ENCODE measurements around the gene OGG1. TPM values are rescaled to one million over a fixed set of nuclear protein-coding genes. Genes with fewer than 3 reads are reported as not detected.

The OGG1 gene
- 24.8 and 25.7 TPM in 2 replicates for total RNA-seq

DNA sequence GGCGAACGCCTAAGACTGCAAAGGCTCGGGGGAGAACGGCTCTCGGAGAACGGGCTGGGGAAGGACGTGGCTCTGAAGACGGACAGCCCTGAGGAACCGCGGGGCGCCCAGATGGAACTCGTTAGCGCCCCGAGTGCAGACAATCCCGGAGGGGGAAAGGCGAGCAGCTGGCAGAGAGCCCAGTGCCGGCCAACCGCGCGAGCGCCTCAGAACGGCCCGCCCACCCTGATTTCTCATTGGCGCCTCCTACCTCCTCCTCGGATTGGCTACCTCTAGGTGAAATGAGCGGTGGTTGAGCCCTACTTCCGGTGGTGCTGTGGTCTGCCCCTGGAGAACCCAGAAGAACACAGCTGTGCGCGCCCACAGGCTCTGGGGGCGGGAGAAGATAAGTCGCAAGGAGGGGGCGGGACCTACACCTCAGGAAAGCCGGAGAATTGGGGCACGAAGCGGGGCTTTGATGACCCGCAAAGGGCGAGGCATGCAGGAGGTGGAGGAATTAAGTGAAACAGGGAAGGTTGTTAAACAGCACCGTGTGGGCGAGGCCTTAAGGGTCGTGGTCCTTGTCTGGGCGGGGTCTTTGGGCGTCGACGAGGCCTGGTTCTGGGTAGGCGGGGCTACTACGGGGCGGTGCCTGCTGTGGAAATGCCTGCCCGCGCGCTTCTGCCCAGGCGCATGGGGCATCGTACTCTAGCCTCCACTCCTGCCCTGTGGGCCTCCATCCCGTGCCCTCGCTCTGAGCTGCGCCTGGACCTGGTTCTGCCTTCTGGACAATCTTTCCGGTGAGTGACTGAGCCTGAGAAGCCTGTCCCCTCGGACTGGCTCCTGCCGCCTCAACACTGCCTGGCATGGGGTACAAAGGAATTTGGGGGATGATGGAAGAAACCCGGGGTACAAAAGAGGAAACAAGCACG, at the start of gene OGG1:
Gene OGG1, plus strand, starts transcription at position 308 of the 911 bp plus-strand sequence. Its CDS starts 335 bp downstream, at position 643.
- Histone ChIP-seq H3K27ac (ENCODE audit: low read depth, low read length) (peak within 1 kb of the TSS; percentile 66), H2AFZ (ENCODE audit: low read length) (peak within 1 kb of the TSS; percentile 93), H3K27me3 (ENCODE audit: insufficient read depth, low read length) (no peaks in the 10 kb centered on the region), H3K36me3 (ENCODE audit: insufficient read depth, low read length) (peaks cover 48% of the 10 kb centered on the region), H4K20me1 (ENCODE audit: insufficient read depth, low read length) (no peaks in the 10 kb centered on the region), H3K4me2 (ENCODE audit: insufficient read depth, low read length) (peak within 1 kb of the TSS; percentile 92), H3K4me1 (ENCODE audit: insufficient read depth, low read length) (peaks cover 37% of the 10 kb centered on the region), H3K9me3 (ENCODE audit: low read depth, low read length) (no peaks in the 10 kb centered on the region), H3K79me2 (ENCODE audit: insufficient read depth, low read length) (peaks cover 19% of the 10 kb centered on the region), H3K4me3 (ENCODE audit: insufficient read depth, low read length) (peak within 1 kb of the TSS; percentile 79)
- DNase-seq (ENCODE audit: insufficient read length, low spot score, missing footprints) = peak; percentile 100
- TF ChIP-seq, protein P1, sequence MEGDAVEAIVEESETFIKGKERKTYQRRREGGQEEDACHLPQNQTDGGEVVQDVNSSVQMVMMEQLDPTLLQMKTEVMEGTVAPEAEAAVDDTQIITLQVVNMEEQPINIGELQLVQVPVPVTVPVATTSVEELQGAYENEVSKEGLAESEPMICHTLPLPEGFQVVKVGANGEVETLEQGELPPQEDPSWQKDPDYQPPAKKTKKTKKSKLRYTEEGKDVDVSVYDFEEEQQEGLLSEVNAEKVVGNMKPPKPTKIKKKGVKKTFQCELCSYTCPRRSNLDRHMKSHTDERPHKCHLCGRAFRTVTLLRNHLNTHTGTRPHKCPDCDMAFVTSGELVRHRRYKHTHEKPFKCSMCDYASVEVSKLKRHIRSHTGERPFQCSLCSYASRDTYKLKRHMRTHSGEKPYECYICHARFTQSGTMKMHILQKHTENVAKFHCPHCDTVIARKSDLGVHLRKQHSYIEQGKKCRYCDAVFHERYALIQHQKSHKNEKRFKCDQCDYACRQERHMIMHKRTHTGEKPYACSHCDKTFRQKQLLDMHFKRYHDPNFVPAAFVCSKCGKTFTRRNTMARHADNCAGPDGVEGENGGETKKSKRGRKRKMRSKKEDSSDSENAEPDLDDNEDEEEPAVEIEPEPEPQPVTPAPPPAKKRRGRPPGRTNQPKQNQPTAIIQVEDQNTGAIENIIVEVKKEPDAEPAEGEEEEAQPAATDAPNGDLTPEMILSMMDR (IDR thresholded peaks at IDR 0.05; ENCODE audit: extremely low read depth, low read depth, low read length) = no peak

DNA sequence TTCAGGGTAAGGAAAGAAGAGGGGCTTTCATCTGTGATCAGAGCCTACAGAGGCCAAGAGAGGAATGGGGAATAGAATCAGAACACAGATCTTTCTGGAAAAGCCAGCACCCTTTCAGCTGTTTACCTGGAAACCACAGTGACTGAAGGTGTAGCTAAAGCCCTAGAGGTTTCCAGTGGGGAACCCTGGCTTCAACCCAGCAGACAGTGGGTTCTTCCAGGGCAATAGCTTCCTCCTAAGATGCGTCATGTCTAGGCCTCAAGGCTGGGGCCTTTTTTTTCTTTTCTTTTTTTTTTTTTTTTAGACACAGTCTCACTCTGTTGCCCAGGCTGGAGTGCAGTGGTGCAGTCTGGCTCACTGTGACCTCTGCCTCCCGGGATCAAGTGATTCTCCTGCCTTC, 49.2 kb upstream of the OGG1 start:
- Histone ChIP-seq H3K79me2 (ENCODE audit: insufficient read depth, low read length) (no peaks in the 10 kb centered on the region), H3K4me1 (ENCODE audit: insufficient read depth, low read length) (peaks cover 6% of the 10 kb centered on the region), H3K4me3 (ENCODE audit: insufficient read depth, low read length) (no peak overlapping the region), H2AFZ (ENCODE audit: low read length) (no peak overlapping the region), H4K20me1 (ENCODE audit: insufficient read depth, low read length) (peaks cover 5% of the 10 kb centered on the region), H3K27me3 (ENCODE audit: insufficient read depth, low read length) (peaks cover 10% of the 10 kb centered on the region), H3K36me3 (ENCODE audit: insufficient read depth, low read length) (peaks cover 7% of the 10 kb centered on the region), H3K4me2 (ENCODE audit: insufficient read depth, low read length) (no peak overlapping the region), H3K27ac (ENCODE audit: low read depth, low read length) (no peak overlapping the region), H3K9me3 (ENCODE audit: low read depth, low read length) (no peaks in the 10 kb centered on the region)
- TF ChIP-seq, protein P1 (IDR thresholded peaks at IDR 0.05; ENCODE audit: extremely low read depth, low read depth, low read length) = no peak
- DNase-seq (ENCODE audit: insufficient read length, low spot score, missing footprints) = no peak

DNA sequence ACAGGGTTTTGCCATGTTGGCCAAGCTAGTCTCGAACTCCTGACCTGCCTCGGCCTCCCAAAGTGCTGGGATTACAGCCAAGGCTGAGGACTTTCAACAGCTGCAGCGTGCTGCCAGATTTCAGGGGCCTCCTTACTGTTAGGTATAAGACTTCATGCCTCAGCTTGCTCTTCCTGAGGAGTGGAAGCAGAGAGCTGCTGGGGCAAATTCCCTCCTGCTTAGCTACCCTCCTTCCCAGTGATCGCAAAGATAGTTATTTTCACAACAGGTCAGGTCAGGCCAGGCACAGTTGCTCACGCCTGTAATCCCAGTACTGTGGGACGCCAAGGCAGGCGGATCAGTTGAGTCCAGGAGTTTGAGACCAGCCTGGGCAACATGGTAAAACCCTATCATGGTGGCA, 48.7 kb upstream of the OGG1 start:
- Histone ChIP-seq H3K36me3 (ENCODE audit: insufficient read depth, low read length) (peaks cover 4% of the 10 kb centered on the region), H3K27ac (ENCODE audit: low read depth, low read length) (no peak overlapping the region), H3K79me2 (ENCODE audit: insufficient read depth, low read length) (no peaks in the 10 kb centered on the region), H2AFZ (ENCODE audit: low read length) (no peak overlapping the region), H3K27me3 (ENCODE audit: insufficient read depth, low read length) (peaks cover 10% of the 10 kb centered on the region), H3K4me1 (ENCODE audit: insufficient read depth, low read length) (peaks cover 6% of the 10 kb centered on the region), H4K20me1 (ENCODE audit: insufficient read depth, low read length) (peaks cover 5% of the 10 kb centered on the region), H3K4me3 (ENCODE audit: insufficient read depth, low read length) (no peak overlapping the region), H3K4me2 (ENCODE audit: insufficient read depth, low read length) (no peak overlapping the region), H3K9me3 (ENCODE audit: low read depth, low read length) (no peaks in the 10 kb centered on the region)
- DNase-seq (ENCODE audit: insufficient read length, low spot score, missing footprints) = no peak
- TF ChIP-seq, protein P1 (IDR thresholded peaks at IDR 0.05; ENCODE audit: extremely low read depth, low read depth, low read length) = no peak

DNA sequence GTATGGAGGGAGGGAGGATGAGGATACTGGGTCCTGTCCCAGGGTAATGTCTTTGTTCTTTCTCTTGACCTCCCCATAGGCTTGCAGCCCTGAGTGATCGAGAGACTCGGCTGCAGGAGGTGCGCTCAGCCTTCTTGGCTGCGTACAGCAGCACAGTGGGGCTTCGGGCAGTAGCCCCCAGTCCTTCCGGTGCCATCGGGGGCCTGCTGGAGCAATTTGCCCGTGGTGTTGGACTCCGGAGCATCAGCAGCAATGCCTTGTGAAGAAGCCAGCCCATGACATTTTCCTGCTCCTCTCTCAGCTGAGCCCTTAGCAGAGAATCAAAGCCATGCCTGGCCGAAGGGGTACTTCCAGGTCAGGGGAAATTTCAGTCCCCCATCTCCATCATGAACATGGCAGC, 48.0 kb upstream of the OGG1 start:
- peaks cover 4% of the 10 kb centered on the region for H3K36me3 ChIP-seq (ENCODE audit: insufficient read depth, low read length)
- no peak overlapping the region for H3K4me2 ChIP-seq (ENCODE audit: insufficient read depth, low read length)
- H3K27me3 ChIP-seq (ENCODE audit: insufficient read depth, low read length) = peaks cover 13% of the 10 kb centered on the region
- H3K9me3 ChIP-seq (ENCODE audit: low read depth, low read length) = no peaks in the 10 kb centered on the region
- no peak for DNase-seq (ENCODE audit: insufficient read length, low spot score, missing footprints)
- peaks cover 5% of the 10 kb centered on the region for H4K20me1 ChIP-seq (ENCODE audit: insufficient read depth, low read length)
- H3K27ac ChIP-seq (ENCODE audit: low read depth, low read length) = no peak overlapping the region
- TF ChIP-seq, protein P1 (IDR thresholded peaks at IDR 0.05; ENCODE audit: extremely low read depth, low read depth, low read length) = no peak
- no peak overlapping the region for H3K4me3 ChIP-seq (ENCODE audit: insufficient read depth, low read length)
- no peak overlapping the region for H2AFZ ChIP-seq (ENCODE audit: low read length)
- H3K79me2 ChIP-seq (ENCODE audit: insufficient read depth, low read length) = no peaks in the 10 kb centered on the region
- peaks cover 6% of the 10 kb centered on the region for H3K4me1 ChIP-seq (ENCODE audit: insufficient read depth, low read length)
